ENCODE data around the gene PBX2.

DNA sequence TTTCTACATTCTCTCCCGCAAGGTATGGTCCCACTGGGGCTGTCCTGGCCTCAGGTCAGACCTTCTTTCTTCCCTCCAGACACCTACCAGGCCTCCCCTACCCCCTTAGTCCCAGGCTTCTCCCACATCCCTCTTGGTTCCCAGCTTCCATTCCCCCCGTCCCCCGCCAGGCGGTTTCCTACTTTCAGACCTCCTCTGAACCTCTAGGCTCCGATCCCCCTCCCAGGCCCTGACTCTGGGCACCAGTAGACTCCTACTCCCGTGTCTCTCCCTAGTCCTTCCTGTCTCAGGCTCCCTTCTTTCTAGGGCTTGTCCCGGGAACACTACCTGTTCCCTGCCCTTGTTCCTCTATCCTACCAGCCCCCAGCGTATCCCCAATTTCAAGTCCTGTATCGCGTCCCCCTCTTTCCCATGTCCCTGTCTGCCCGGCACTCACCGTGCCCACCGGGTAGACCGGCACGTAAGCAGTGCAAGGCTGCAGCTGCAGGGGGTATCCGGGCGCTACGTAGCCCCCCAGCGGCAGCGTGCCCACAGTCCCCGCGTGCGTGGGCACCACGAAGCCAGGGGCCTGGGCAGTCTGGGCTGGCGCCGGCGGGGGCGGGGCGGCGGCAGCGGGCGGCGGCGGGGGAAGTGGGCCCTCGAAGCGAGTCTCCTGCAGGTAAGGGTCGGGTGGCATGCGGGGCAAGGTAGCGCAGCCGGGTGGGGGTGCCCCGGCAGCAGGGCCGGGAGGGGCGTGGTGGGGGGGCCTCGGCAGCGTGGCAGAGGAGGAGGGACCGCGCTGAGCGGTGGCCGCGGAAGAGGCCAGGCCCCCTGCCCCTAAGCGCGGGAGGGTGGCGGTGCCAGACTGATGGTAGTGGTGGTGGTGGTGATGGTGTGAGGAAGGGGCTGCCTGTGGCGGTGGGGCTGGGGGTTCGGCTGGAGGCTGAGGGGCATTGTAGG is 39.8 kb downstream of the PBX2 start:
- TF ChIP-seq CTCF (IDR thresholded peaks at IDR 0.05; ENCODE audit: poor library complexity) (no peak), EZH2 (IDR thresholded peaks at IDR 0.05; ENCODE audit: borderline replicate concordance) (no peak)

All from hepatocyte (in vitro differentiated cells).